C1 segment of cervical spinal cord (tissue), 14 donors: ENCODE results near the gene ALX4.

Experiments
- DNase-seq, 14 donors: peaks; one replicate each; lab custom pipeline; 2025; lab: John Stamatoyannopoulos, UW

Gene ALX4

DNA sequence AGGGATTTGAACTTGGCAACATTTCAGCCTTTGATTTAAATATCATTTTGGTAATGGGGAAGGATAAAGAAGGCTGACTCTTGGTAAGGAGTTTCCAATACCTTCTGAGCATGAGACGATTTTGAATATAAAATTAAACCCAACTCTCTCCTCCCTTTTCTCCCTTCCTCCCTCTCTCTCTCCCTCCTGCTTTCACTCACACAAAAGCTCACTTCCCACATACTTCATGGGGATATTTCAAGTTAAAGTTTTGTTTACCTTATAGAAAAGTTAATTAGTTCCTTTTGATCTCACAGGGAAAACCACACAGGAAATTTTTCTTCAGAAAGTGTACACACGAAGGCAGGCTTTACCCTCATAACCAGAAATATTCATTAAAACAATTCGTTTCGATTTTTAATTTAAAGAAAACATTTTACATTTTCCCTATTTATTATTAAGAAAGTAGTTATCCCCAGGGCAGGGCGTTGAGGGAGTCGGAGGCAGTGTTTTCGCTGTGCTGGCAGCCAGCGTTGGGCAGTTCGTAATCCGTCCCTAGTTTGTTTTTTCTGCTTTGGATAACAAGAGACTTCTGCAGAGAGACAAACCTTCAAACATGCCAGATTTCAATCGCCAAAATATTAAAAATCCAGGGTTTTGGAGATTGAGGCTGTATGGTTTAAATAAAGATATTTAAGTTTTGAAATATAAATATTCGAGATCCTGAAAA lies 25.3 kb upstream of the ALX4 start:
- DNase-seq, result no peak

DNA sequence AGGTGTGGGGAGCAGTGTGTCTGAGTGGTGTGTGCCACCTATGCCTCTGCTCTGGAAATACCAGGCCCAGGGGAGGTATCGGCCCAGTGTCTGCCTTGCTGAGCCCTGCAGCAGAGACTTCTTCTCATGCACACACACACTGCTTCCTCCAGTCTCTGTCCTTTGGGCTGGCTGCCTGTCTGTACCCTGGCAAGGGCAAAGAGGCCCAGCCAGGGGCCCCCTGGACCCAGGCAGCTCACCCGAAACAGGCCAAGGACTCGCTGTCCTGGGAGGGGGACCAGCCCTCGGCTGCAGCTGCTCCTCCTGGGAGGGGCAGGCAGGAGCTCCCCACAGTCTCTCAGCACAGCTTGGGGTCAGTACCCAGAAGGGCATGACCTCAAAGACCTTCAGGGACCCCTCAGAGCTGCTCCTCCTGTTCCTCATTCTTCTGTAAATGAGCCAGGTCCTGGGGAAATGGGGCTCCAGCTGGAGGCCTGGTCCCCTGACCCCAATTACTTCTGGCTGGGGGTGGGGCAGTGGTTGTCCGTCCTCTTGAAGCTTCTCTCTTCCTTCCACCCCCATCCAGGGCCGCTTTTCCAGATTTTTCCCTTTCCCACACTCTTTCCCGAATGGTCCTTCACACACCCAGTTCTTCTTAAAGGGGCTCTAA lies 24.5 kb upstream of the ALX4 start:
- DNase-seq, result no peak

DNA sequence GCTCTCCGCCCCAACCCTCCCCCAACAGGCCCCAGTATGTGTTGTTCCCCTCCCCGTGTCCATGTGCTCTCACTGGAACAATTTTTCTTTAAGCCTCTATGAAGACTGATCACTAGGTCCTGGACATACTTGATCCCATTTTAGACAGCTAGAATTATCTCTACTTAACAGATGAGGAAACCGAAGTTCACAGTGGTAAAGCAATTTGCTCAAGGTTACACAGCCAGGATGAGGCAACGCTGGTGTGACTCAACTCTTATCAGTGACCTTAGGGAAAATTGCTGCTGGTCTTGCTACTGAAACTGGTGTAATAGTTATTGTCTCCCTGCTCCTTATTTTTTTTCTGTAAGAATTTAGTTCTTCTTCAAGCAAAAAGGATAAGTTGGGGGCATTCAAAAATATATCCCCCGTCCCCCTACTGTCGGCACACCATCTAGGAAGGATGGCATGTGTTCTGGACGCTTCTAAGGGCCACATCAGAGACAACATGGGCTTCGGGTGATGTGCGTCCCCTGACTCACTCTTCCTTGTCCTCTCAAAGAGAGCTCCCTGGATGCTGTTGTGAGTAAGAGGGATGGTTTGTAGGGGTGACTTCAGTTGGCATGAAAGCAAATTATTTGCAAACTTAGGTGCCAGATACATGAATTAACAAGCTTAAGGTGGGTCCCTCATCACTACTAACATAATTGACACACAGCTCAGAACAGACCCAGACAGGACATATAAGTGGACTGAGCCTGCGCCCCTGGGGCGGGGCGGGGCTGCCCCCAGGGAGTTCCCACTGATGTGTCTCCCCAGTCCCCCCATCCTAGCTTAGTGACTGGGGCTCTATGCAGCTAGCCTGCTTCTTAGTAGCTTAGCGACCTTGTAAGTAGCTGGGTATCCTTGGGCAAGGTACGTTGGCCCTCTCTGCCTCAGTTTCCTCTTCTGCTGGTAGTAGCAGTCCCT lies 23.6 kb upstream of the ALX4 start:
- DNase-seq, result no peak

- DNase-seq, result no peak
Observed at GRCh38 chr11:44332665-44333064, 22.7 kb upstream of the ALX4 start.

DNA sequence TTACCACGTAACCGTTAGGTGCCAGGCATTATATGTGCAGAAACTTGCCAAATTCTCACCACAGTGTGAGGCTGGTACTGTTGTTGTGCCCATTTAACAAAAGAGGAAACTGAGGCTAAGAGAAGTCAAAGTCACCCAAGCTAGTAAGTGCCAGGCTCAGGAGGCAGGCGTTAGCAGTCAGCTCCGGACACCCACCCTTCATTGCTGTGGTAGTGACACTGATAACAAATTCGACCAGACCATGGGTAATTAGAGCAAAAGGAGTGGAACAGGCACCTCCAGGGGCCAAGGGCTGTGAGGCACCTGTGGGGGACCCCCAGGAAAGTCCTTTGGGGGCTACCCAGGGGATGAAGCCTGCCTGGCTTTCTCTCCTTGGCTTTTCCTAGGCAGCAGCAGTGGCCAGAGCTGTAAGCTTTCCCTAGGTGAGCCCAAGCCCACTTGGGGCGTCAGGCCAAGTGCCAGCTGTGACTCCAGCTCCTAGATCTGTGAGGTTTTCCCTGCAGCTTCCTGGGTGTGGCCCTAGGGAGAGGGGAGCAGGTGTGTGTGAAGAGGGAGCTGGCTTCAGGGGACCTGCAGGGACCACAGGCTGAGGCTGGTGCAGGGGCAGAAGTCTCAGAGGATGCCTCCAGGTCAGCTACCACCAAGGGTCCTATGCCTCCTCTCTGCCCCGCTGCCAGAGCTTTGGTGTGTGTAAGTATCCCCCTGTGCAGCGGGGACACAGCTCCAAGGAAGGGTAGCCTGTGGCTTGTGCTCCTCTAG lies 19.7 kb upstream of the ALX4 start:
- DNase-seq, result no peak

DNA sequence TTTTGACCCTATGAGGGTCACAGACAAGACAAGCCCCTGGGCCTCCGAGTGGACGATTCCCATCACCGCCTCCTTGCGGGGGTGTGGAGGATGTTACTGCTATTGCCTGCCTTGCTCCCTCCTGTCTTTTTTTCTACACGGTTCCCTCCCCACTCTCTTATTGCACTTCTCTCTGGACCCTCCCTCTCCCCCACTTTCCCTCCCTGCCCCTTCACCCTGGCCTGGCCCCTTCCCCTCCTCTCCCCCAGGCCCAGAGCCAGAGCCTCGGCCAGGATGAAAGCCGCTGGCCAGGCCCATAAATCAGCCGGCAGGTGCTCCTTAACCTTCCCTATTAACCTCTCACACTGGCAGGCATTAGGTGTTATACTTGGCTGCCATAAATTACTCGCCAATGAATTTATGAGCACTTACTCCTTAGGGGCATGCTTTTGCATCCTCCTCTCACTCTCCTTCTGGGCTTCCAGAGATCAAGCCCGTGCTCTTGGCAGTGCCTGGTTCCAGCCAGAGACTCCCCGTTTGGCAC lies 18.3 kb upstream of the ALX4 start:
- DNase-seq, result no peak

DNA sequence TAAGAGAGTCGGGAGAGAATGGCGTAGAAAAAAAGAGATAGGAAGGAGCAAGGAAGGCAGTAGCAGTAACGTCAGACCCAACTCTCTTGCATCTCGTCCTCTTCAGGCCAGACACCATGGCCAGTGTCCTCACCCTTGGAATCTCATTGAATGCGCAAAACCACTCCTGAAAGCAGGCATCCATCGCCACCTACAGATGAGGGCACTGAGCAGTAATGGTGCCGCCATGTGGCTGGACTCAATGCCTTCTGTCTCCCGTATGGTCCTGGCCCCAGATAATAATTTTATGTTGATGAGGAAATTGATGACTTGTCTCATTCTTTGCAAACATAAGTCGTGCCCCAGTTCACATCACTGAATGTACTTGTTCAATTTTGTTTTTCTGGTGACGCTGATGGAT lies 17.8 kb upstream of the ALX4 start:
- no peak for DNase-seq

DNA sequence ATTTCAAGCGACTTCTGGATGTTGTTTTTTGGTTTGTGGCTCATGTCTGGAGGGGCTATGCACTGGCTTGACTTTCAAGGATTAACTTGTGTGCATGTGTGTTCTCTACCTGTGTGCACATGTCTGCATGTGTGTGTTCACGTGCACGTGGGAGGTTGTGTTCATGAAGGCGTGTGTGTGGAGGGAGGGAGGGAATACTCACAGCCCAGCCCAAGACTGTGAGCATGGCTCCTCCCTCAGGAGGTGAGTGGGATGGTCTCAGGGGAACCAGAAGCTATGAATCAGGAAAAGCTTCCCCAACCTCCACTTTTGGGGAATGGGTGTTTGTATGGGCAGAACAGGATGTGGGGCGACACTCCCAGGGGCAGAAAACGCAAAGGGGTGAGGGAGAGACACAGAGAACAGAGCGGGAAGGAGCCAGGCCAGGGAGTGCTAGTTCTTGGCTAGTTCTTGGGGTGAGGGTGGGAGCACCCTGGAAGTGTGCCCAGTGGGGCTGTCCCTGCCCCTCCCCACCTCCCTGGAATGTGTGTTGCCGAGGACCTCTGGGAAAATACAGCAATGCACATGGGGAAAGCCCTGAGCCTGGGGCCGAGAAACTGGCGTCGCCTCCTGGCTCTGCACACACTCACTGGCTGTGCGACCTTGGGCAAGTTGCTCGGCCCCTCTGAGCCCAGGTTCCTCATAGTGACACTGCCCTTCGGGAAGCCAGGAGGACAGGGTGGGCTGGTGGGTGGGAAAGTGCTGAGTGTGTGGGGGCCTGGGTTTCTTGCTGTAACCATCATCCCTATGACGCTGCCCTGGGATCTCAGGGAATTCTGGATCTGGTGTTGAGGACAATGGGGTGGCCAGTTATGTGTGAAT lies 16.9 kb upstream of the ALX4 start:
- no peak for DNase-seq

- DNase-seq, result no peak
Observed at GRCh38 chr11:44325698-44326097, 15.8 kb upstream of the ALX4 start.

- DNase-seq, result no peak
Observed at GRCh38 chr11:44324749-44325525, 15.0 kb upstream of the ALX4 start.

GRCh38 chr11:44324222-44324621 lies 14.3 kb upstream of the ALX4 start:
- DNase-seq, result no peak

DNA sequence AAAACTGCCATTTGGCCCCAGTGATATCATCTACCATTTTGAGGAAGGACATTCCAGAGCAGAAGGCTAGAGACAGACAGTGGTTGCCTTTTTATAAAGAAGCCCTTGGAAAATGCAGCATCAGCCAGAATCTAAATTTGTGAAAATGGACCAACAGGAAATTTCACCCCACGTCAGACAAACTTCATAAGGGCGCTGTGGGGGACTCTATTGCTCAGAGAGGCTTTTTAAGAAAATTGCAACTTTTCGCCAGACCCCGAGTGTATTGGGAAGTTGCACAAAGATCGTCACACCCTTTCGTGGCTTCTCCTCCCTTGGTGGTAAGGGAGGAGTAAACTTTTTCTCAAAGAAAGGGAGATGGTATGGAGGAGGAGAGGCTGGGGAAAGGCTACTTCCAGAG lies 12.3 kb upstream of the ALX4 start:
- no peak for DNase-seq

- no peak for DNase-seq
Observed at GRCh38 chr11:44321059-44321458, 11.1 kb upstream of the ALX4 start.

- no peak for DNase-seq
Observed at GRCh38 chr11:44320289-44320973, 10.5 kb upstream of the ALX4 start.

GRCh38 chr11:44319552-44320288 lies 9.8 kb upstream of the ALX4 start:
- DNase-seq, result no peak

- no peak for DNase-seq
Observed at GRCh38 chr11:44319170-44319551, 9.2 kb upstream of the ALX4 start.

DNA sequence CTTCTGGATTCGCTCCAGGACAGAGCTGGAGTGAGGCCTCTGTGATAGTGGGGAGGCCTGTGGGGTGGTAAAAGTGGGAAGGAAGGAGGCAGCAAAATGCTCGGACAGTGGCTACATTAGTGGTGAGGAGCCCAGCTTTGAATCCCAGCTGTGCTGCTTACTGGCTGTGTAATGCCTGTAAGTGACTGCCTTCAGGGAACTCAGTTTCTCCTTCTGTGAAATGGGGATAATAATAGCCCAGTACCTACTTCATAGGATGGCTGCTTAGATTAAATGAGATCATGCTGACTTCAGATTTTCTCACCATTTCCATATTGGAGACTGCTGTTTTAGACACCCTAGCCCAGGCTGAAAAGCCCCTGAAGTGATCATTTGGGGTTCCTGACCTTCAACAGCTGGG lies 8.4 kb upstream of the ALX4 start:
- no peak for DNase-seq

DNA sequence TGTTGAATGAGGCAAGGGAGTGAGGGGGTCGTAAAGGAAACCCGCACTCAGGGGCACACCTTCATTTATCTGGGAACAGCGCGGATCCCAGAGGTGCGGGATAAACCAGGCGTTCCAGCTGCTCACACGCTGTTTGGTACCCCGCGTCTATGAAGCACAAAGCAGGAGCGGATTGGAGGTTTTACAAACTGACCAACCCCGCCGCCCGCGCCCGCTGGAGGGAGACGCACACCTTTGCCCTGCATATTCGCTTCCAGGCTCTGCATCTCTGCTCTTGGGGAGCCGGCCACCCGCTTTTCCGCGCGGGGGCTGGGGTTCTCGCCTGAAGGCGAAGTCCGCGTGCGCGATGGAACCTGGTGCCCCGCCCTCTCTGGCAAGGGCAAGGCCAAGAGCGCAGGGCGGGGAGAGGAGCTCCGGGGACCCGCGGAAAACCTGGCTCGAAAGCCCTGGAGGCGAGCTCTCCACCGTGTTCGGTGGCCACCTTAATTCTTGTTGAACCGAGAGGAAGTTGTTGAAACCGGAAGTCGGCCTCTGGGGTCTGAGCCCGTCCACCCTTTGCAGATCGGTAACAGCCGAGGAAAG lies 6.8 kb upstream of the ALX4 start:
- DNase-seq, result no peak
